ENCODE measurements around the gene KLHL35. TPM values are rescaled to one million over a fixed set of nuclear protein-coding genes. Genes with fewer than 3 reads are reported as not detected.

Gene KLHL35
- total RNA-seq, 2 donors from 2014 or later, result 6.8 to 7.9 TPM

GRCh38 chr11:75439495-75440120 is 6.6 kb upstream of the KLHL35 start:
- no peaks in the 10 kb centered on the region for H3K36me3 ChIP-seq
- H3K9me3 ChIP-seq, result no peaks in the 10 kb centered on the region
- DNase-seq (ENCODE audit: low spot score) (no peak), ATAC-seq (ENCODE audit: insufficient number of reproducible peaks, low FRiP score, low read depth) (no peak)
- H3K4me1 ChIP-seq (ENCODE audit: control insufficient read depth in 1 of 2, low read depth in 2 of 2), result peaks cover 0 to 11% of the 10 kb centered on the region in 2 donors
- H3K27me3 ChIP-seq (replicated peaks; ENCODE audit: insufficient read depth), result no peaks in the 10 kb centered on the region
- TF ChIP-seq CTCF (IDR thresholded peaks at IDR 0.05), result no peak
- no peak overlapping the region for H3K27ac ChIP-seq
- H3K4me3 ChIP-seq, result no peak overlapping the region

GRCh38 chr11:75439026-75439425 is 6.0 kb upstream of the KLHL35 start:
- H3K27ac ChIP-seq, result no peak overlapping the region
- H3K9me3 ChIP-seq, result no peaks in the 10 kb centered on the region
- DNase-seq (ENCODE audit: low spot score) (no peak), ATAC-seq (ENCODE audit: insufficient number of reproducible peaks, low FRiP score, low read depth) (no peak)
- TF ChIP-seq CTCF (IDR thresholded peaks at IDR 0.05), result no peak
- H3K36me3 ChIP-seq, result no peaks in the 10 kb centered on the region
- no peaks in the 10 kb centered on the region for H3K27me3 ChIP-seq (replicated peaks; ENCODE audit: insufficient read depth)
- peaks cover 0 to 11% of the 10 kb centered on the region in 2 donors for H3K4me1 ChIP-seq (ENCODE audit: control insufficient read depth in 1 of 2, low read depth in 2 of 2)
- no peak overlapping the region for H3K4me3 ChIP-seq

GRCh38 chr11:75437966-75438659 is 5.1 kb upstream of the KLHL35 start:
- TF ChIP-seq CTCF (IDR thresholded peaks at IDR 0.05), result no peak
- H3K4me3 ChIP-seq, result no peak overlapping the region
- H3K27ac ChIP-seq, result no peak overlapping the region
- ATAC-seq (ENCODE audit: insufficient number of reproducible peaks, low FRiP score, low read depth) (no peak), DNase-seq (ENCODE audit: low spot score) (no peak)
- H3K27me3 ChIP-seq (replicated peaks; ENCODE audit: insufficient read depth), result no peaks in the 10 kb centered on the region
- no peaks in the 10 kb centered on the region for H3K36me3 ChIP-seq
- H3K4me1 ChIP-seq (ENCODE audit: control insufficient read depth in 1 of 2, low read depth in 2 of 2), result peaks cover 0 to 11% of the 10 kb centered on the region in 2 donors
- H3K9me3 ChIP-seq, result no peaks in the 10 kb centered on the region

GRCh38 chr11:75436806-75437205 is 3.8 kb upstream of the KLHL35 start:
- Histone ChIP-seq H3K4me1 (ENCODE audit: control insufficient read depth in 1 of 2, low read depth in 2 of 2) (peaks cover 0 to 7% of the 10 kb centered on the region in 2 donors), H3K4me3 (no peak overlapping the region)
- no peak for ATAC-seq (ENCODE audit: insufficient number of reproducible peaks, low FRiP score, low read depth)

More at GRCh38 chr11:75436806-75437205, 3.8 kb upstream of the KLHL35 start:
- Histone ChIP-seq H3K27ac (no peak overlapping the region), H3K27me3 (replicated peaks; ENCODE audit: insufficient read depth) (no peaks in the 10 kb centered on the region), H3K9me3 (no peaks in the 10 kb centered on the region), H3K36me3 (no peaks in the 10 kb centered on the region)
- TF ChIP-seq CTCF (IDR thresholded peaks at IDR 0.05), result no peak
- no peak for DNase-seq (ENCODE audit: low spot score)

Measured in thoracic aorta (tissue), 2 donors.